GM12864 (cell line): Measurements from ENCODE around the gene SYDE2.
A peak's percentile ranks its signal among the peaks of the same experiment; 100 is the strongest.

ENCODE experiments used
- DNase-seq: peaks from one replicate; pipeline ENCODE4 v3.0.0-alpha.2; 2011; ENCODE audit warnings: low read depth
- H3K4me3 ChIP-seq: 2 replicates; pipeline ENCODE4 v1.5.1; 2011; ENCODE audit warnings: mild to moderate bottlenecking, low read depth, low read length, control low read depth
- TF ChIP-seq, protein P1 (sequence below): IDR thresholded peaks from 2 replicates; pipeline ENCODE4 v1.5.1; 2011; ENCODE audit warnings: low read depth, mild to moderate bottlenecking, moderate library complexity, low read length, control low read depth, inconsistent platforms; ENCODE audit errors: missing control alignments

SYDE2 gene

DNA sequence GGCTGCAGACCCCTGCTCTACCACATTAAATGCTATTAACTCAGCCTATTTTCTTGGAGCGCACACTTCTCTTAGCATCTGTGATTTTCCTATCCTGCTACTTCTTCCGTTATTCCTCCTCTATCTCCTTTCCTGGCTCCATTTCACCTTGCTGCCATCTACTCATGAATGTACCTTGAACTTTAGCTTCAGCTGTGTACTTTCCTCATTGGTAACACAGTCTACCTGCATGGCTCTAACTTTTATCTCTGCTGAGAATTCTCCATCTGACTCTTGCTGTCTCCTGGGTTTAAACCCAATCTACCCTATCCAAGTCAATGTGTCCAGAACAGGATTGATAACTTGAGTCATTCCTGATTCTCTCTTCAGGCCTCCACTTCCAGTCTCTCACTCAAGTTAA, 84.9 kb downstream of the SYDE2 start:
- no peak for DNase-seq
- H3K4me3 ChIP-seq: no peak overlapping the region
- TF ChIP-seq, protein P1, sequence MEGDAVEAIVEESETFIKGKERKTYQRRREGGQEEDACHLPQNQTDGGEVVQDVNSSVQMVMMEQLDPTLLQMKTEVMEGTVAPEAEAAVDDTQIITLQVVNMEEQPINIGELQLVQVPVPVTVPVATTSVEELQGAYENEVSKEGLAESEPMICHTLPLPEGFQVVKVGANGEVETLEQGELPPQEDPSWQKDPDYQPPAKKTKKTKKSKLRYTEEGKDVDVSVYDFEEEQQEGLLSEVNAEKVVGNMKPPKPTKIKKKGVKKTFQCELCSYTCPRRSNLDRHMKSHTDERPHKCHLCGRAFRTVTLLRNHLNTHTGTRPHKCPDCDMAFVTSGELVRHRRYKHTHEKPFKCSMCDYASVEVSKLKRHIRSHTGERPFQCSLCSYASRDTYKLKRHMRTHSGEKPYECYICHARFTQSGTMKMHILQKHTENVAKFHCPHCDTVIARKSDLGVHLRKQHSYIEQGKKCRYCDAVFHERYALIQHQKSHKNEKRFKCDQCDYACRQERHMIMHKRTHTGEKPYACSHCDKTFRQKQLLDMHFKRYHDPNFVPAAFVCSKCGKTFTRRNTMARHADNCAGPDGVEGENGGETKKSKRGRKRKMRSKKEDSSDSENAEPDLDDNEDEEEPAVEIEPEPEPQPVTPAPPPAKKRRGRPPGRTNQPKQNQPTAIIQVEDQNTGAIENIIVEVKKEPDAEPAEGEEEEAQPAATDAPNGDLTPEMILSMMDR: no peak

- no peak overlapping the region for H3K4me3 ChIP-seq
- DNase-seq: no peak
- TF ChIP-seq, protein P1: no peak
These were observed 89.1 kb downstream of the SYDE2 start for GRCh38 chr1:85111695-85112094.

GRCh38 chr1:85109475-85109874, 91.3 kb downstream of the SYDE2 start:
- no peak overlapping the region for H3K4me3 ChIP-seq
- no peak for DNase-seq
- TF ChIP-seq, protein P1: peak; percentile 77
